GM18507 (cell line): ENCODE data around the gene TRIM43B.
"Not testable (repeated sequence)": the region's sequence is repeated elsewhere in the genome, so short reads cannot be mapped to it uniquely, and the experiment has no call there.

Experiments used
- DNase-seq: peaks from one replicate; pipeline ENCODE4 v3.0.0; 2011; ENCODE audit warnings: low read depth; ENCODE audit not compliant: insufficient read length; ENCODE audit errors: extremely low spot score
- FAIRE-seq: peaks from 2 replicates; lab custom pipeline; 2011; peaks lifted over from hg19 to GRCh38; lab: Jason Lieb, UNC

The TRIM43B gene

DNA sequence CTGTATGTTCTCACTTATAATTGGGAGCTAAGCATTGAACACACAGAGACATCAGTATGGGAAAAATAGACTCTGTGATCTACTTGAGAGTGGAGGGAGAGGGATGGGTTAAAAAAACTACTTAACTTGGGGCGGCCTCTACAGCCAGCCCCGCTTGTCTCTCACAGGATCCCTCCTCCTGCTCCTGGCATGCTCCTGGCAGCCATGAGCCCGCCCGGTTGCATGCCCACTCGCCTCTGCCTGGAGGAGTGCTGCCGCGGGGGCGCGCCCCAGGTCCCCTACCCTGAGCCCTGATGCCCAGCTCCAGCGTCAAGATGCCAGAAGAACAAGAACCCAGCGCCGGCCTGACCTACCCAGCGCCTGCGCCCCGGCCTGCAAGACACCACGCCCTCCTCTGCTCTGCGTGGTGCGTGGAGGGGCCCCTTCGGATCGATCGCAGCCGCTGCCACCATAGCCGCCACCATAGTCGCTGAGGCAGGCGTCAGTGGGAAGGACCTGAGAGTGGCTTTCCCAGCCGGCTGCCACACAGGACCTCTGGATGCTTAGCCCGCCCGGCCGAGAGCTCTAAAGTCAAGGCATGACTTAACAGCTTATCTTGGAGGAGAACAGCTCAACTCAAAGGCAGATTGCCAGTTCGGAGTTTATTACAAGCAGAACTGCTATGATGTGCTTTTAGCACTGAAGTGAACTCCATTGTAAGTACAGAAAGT lies 49.2 kb downstream of the TRIM43B start:
- not testable (repeated sequence) for DNase-seq, FAIRE-seq

DNA sequence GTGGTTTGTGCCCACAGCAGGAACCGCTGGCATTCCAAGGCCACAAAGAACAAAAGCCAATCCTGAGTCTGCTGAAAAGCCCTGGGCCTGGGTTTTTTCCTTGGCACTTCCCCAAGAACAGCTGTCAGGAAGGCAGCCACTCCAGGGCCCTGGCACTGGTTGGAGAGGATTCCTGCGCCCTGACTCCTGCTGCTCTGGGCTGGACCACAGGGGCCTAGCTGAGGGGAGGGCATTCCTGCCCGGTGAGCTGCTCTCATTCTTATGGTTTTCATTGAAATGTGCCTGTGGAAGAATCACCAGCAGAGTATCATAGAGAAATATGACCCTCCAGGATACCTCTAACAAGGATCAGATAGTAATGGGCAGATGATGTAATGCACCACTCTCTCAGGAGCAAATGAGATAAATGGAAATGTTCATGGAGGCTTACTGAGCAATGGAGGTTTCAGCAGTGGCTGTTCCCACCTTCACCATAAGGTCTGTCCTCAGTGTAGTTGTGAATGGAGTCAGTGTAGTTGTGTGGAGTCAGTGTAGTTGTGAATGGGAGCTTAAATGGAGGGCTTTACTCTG lies 50.0 kb downstream of the TRIM43B start:
- not testable (repeated sequence) for DNase-seq, FAIRE-seq

- FAIRE-seq, DNase-seq: not testable (repeated sequence)
Measured at GRCh38 chr2:95433973-95434372, 50.6 kb downstream of the TRIM43B start.

- not testable (repeated sequence) for FAIRE-seq
Measured at GRCh38 chr2:95433373-95433772, 51.2 kb downstream of the TRIM43B start.

DNA sequence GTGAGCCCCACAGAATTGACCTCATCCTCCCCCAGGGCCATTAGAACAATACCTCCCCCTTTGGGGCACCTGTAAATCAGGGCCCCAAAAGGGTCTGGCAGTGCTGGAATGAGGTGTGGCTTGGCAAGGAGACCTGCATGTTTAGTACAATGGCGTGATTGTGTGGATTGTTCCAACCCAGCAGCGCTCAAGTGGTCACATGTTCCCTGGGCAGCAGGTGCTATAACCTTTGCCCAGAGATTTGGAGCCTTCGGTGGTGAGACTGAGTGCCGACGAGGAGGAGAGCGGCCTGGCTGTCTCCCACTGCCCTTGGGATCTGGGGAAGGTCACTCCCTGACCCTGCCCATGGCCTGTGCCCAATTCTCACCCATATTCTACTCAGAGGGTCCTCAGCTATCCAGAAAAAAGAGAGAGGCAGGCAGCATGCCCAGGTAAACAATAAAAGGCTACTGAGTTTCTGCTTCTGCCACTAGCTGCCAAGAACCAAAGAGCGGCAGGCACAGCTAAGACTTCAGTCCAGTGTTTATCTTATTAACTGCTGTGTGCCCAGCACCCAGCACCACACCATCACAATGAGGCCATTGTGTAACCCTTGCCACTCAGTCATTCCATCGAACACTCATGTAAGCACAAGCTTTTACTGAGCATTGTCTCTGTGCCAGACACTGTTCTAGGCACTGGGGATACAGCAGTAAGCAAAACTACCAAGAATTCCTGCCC lies 54.6 kb downstream of the TRIM43B start:
- not testable (repeated sequence) for DNase-seq, FAIRE-seq

More at GRCh38 chr2:95433373-95433772, 51.2 kb downstream of the TRIM43B start:
- DNase-seq = not testable (repeated sequence)

DNA sequence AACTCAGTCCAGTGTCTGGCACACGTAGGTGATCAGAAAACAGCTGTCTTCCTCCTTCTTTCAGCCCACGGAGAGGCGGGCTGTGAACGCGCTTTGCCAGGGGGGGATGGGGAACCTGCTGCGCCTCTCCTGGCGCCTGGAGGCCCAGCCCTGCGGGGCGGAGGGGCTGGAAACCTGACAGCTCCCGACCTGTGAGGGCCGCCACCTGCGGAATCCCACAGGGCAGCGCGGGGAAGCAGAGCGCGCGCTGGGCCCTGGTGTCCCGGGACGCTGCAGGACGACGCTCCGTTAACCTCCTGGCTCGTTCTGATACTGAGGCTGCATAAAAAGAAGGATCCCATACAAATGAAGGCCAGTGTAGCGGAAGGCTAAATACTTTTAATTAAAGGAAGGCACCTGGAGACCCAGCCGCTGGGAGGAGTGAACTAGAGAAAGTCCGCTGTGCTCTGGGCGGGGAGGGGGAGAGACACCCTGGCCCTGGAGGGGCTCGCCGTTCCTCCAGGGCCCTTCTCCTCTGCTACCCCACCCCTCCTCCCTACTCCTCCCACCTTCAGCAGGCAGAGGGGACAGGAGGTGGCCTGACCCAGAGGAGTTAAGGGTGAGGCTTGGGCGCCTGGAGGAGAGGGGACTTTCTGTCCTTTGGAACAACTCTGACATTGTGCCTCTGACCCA lies 57.2 kb downstream of the TRIM43B start:
- not testable (repeated sequence) for FAIRE-seq

More for the DNA sequence above, 57.2 kb downstream of the TRIM43B start:
- not testable (repeated sequence) for DNase-seq
